Activated CD4-positive, alpha-beta T cell treated with anti-CD3 and anti-CD28 coated beads, Interleukin-2, amount 50 U/mL, for 16 hours (primary cell): ENCODE measurements around the gene PROCA1.

Source experiments
- DNase-seq: peaks from one replicate; pipeline ENCODE4 v3.0.0-alpha.2; 2020

Gene PROCA1, protein sequence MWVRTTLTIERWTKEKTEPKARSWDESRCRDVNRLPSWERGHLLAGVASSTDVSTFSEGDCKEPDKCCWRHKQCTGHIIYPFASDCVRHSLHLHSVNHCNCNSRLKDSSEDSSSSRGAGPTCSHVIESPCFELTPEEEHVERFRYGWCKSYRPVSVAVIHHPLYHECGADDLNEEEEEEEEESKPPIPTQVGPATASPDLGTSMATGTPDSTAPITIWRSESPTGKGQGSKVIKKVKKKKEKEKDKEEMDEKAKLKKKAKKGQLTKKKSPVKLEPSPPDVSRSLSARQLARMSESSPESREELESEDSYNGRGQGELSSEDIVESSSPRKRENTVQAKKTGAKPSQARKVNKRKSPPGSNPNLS

GRCh38 chr17:28711723-28712031 is at the start of gene PROCA1:
TSS of gene PROCA1 (minus strand) at chr17:28711888. CDS start at chr17:28711660, 228 bp downstream.
- no peak for DNase-seq

- DNase-seq = no peak
These were observed 49.2 kb upstream of the PROCA1 start for GRCh38 chr17:28760601-28761562.

DNA sequence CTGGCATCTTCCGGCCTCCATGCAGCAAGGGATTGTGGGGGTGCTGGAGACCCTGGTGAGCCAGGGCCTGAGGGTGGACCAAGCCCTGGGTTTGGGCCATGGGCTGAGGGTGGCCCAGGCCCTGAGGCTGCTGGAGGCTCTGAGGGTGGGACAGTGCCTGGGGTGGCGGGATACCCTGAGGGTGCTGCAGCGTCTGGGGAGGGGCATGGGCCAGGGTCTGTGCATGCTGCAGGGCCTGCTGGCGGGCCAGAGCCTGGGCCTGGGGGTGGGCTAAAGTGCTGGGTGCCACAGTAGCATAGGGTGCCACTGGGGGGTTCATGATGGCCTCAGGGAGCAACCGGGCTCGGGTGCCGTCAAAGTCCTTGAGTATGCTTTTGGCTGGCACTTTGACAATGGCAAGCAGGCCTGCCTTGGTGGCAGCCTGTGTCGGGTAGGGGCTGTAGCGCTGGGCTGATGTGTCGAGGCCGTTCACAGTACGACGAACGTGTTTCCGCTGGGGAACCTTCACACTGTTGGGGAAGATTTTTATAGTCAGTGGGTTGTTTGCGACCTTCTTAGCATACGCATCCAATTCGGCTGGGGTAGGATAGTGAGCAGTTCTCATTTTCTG is 47.7 kb upstream of the PROCA1 start:
- DNase-seq = no peak

DNA sequence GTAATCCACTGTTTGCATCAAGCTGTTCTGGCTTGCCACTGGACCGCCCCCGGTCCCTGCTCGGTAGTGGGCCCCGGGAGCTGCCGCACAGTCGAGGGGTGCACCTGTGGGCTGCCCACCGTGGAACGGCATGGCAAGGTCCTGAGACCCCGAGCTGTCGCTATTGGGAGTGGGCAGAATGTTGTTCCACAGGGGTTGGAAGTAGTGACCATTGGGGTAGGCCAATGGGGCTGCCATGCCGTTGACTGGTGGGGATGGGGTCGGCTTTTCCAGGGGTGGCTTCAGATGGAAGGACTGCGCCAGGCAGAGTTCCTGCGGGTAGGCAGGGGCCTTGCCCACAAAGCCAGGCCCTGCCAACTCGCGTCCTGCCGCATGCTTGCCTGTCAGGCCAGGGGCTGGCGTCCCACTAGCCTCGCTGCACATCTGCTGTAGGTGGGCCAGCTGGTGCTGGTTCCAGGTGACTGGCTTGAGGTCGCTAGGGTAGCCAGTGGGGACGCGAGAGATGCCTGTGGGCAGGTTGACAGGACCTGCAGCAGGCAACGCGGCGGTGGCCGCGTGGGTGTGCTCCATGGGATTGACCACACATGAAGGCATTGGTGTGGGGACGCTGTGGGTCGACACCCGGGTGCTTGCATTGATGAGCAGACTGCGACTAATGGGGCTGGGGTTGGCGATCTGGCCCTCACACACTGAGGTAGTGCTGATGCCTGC is 46.9 kb upstream of the PROCA1 start:
- DNase-seq = no peak

DNA sequence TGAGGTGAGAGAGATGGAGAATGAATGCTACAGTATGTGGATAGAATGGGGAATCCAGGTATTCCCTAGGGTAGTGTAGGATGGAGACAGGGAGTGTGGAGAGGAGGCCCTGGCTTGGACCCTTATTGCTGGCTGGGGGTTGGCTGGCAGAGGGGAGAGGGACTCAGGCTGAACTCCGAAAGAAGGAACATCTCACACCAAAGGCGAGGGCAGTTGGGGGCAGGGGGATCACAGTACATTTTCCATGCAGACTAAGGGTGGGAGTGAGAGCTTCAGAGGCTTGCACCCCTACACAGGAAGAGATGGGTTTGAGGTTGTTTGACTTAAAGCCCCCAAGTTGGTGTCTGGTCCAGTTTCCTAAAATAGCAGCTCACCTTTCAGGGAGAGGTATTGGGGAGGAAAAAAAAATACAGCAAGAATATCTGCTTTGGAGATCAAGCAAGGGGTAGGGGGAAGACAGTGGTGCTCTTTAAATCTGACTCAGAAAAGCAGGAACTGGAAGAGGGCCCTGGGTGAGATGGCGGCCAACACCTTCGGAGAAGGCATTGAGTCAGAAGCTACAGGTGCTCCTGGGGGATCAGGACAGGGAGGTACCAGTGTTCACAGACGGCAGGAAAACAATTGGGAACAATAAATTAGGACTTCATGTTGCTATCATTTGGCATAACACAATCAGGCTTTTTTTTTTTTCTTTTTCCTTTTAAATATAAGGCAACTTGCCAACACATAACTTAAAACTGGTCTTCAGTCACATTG is 44.5 kb upstream of the PROCA1 start:
- DNase-seq = no peak

DNA sequence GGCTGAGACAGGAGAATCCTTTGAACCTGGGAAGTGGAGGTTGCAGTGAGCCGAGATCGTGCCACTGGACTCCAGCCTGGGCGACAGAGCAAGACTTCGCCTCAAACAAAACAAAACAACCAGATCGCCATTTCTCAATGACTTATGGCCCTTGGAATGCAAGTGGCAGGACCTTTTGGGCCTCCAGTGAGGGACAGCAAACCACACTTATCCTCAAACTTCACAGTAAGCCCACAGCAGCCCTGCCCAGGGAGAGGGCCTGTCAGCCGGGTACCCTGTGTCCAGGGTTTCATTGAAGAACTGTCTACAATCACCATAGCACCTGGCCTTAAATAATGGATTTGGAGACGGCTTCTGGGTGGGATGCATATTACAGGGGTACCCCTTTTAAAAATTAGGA is 43.8 kb upstream of the PROCA1 start:
- no peak for DNase-seq

DNA sequence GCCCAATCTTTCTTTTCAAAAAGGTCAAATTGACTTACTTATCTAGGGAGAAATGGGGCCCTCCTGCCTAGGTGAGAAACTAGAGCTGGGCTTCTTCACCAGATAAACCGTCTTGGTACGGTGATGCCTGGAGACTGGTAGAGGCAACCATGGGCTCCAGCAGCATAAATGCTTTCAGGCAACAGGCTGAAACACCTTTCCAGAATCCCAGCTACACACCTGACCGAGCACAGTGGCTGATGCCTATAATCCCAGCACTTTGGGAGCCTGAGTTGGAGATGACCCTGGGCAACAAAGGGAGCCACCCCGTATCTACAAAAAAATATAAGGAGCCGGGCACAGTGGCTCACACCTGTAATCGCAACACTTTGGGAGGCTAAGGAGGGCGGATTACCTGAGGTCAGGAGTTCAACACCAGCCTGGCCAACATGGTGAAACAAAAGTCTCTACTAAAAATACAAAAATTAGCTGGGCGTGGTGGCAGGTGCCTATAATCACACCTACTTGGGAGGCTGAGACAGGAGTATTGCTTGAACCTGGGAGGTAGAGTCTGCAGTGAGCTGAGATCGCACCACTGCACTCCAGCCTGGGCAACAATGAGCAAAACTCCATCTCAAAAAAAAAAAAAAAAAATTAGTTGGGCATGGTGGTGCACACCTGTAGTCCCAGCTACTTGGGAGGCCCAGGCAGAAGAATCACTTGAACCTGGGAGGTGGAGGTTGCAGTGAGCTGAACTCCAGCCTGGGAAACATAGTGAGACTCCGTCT is 40.1 kb upstream of the PROCA1 start:
- DNase-seq = no peak

GRCh38 chr17:28750178-28751047 is 38.7 kb upstream of the PROCA1 start:
- DNase-seq = peak; percentile 93

DNA sequence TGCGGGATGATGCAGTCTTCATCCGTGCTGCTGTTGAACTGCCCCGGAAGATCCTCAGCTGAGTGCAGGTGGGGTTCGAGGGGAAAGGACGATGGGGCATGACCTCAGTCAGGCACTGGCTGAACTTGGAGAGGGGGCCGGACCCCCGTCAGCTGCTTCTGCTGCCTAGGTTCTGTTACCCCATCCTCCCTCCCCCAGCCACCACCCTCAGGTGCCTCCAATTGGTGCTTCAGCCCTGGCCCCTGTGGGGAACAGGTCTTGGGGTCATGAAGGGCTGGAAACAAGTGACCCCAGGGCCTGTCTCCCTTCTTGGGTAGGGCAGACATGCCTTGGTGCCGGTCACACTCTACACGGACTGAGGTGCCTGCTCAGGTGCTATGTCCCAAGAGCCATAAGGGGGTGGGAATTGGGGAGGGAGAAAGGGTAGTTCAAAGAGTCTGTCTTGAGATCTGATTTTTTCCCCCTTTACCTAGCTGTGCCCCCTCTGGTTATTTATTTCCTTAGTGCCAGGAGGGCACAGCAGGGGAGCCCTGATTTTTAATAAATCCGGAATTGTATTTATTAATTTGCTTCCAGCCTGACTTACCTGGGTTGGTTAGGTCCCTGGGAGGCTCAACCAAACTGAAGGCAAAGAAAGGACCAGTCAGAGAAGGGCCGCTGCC is 38.0 kb upstream of the PROCA1 start:
- DNase-seq = no peak

- no peak for DNase-seq
These were observed 37.3 kb upstream of the PROCA1 start for GRCh38 chr17:28748852-28749515.

DNA sequence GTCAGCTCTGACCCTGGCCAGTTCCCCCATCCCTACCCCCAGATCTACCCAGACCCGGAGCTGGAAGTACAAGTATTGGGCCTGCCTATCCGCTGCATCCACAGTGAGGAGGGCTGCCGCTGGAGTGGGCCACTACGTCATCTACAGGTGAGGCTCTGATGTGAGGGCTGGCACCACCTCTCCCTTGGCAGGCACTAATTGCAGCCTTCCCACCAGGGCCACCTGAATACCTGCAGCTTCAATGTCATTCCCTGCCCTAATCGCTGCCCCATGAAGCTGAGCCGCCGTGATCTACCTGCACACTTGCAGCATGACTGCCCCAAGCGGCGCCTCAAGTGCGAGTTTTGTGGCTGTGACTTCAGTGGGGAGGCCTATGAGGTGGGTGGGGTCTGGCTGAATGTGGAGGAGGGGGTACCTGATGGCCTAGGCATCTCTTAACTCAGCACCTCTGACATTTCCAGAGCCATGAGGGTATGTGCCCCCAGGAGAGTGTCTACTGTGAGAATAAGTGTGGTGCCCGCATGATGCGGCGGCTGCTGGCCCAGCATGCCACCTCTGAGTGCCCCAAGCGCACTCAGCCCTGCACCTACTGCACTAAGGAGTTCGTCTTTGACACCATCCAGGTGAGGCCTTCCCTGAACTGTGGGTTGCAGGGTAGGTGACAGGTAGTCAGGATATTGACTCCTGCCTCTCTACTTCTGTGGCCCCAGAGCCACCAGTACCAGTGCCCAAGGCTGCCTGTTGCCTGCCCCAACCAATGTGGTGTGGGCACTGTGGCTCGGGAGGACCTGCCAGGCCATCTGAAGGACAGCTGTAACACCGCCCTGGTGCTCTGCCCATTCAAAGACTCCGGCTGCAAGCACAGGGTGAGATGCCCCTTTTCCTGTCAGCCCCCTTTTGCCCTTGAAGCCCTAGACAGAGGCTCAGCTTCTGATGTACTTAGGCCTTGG is 36.4 kb upstream of the PROCA1 start:
- no peak for DNase-seq

- DNase-seq = no peak
These were observed 35.5 kb upstream of the PROCA1 start for GRCh38 chr17:28747051-28747691.

DNA sequence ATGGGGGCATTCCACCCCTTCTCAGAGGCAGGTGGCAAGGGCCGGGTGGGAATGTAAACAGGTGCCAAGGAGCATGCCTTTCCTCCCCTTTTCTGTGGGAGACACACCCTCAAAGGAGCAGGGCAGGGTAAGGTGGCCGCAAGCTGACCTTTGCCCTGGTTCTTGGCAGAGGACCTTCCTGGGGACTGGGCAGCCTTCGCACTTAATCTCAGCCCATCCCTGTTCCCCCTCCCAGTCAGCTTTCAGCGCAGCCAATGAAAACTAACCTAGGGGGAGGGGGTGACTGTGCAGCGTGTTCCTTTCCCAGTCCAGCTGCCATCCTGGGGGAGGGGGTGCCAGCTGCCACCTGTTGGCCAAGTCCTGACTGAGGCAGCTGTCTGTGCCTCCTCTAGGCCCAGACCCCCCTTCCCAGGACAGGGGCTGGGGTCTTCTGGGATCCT is 34.9 kb upstream of the PROCA1 start:
- DNase-seq = no peak

- no peak for DNase-seq
These were observed 34.2 kb upstream of the PROCA1 start for GRCh38 chr17:28745786-28746411.

DNA sequence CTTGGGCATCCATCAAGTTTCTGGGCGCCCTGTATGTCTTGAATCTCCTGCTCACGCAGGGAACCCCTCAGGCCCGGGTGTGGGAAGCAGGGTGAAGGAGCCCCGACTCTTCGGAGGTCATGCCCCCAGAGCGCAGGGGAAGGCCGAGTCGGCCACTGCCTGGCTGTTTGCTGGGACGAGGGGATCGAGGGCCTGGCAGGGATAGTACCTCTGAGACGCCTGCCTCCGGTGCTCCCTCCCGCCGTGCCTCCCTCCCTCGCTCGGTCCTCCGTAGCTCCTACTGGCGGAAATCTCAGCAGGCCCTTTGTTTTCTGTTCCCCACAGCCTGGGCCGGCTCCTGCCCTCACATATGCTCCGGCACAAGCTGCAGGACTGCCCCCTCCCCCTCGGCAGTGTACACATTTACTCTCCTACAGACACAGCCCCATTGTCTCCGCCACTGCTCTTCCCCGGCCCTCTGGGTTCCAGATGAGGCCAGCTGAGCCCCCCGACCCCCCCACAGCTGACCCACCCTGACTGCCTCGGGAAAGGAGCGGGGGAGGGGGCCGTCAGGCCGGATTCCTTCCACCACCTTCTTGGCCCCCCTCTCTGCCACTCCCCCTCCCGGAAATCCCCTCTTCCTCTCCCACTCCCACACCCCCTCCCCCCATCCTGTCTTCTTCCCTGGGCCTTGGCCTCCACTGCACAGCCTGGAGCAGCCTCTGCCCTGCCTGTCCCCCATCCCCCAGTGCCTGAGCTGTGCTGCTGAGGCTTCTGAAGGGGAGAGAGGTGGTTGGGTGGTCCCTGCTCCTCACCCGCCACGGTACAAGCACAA is 33.5 kb upstream of the PROCA1 start:
- no peak for DNase-seq
